Measurements from ENCODE around the gene DYRK1A.

GRCh38 chr21:37564924-37565529 is 198.5 kb downstream of the DYRK1A start:
- TF ChIP-seq CTCF (IDR thresholded peaks at IDR 0.05), result no peak
- no peak for TF ChIP-seq EZH2phosphoT487 (IDR thresholded peaks at IDR 0.05)
- no peak for TF ChIP-seq EZH2 (IDR thresholded peaks at IDR 0.05)

All from neural progenitor cell (in vitro differentiated cells).